IMR-90 (cell line): ENCODE data around the gene ABHD17B.

Experiments used
- BHLHE40 ChIP-seq: fragments of 150-350 bp; IDR thresholded peaks from 2 replicates; pipeline ENCODE4 v1.6.1; 2016; ENCODE audit warnings: mild to moderate bottlenecking, low read depth, low read length
- CEBPB ChIP-seq: IDR thresholded peaks from 2 replicates; pipeline ENCODE4 v1.6.1; 2012; ENCODE audit warnings: low read depth, low read length, improper control_type of control experiment
- CHD1 ChIP-seq: IDR thresholded peaks from 2 replicates; pipeline ENCODE4 v1.6.1; 2012; ENCODE audit warnings: low read depth, low read length, improper control_type of control experiment
- CTCF ChIP-seq: conservative IDR thresholded peaks from 2 replicates; pipeline ENCODE4 v1.5.1; 2012; ENCODE audit warnings: mild to moderate bottlenecking, low read depth, low read length, improper control_type of control experiment
- ELK1 ChIP-seq: fragments of 150-350 bp; IDR thresholded peaks from 2 replicates; pipeline ENCODE4 v1.6.1; 2016; ENCODE audit warnings: low read depth, mild to moderate bottlenecking, low read length, moderate library complexity, borderline replicate concordance
- MAFK ChIP-seq: IDR thresholded peaks from 2 replicates; pipeline ENCODE4 v1.6.1; 2012; ENCODE audit warnings: low read depth, low read length, improper control_type of control experiment
- MAZ ChIP-seq: IDR thresholded peaks from 2 replicates; pipeline ENCODE4 v1.6.1; 2012; ENCODE audit warnings: low read depth, mild to moderate bottlenecking, low read length, improper control_type of control experiment, moderate library complexity, borderline replicate concordance
- MXI1 ChIP-seq: IDR thresholded peaks from 2 replicates; pipeline ENCODE4 v1.6.1; 2012; ENCODE audit warnings: low read depth, mild to moderate bottlenecking, low read length, moderate library complexity, borderline replicate concordance
- POLR2A ChIP-seq: IDR thresholded peaks from 2 replicates; pipeline ENCODE4 v1.6.1; 2012; ENCODE audit warnings: mild to moderate bottlenecking, low read depth, low read length
- RAD21 ChIP-seq: IDR thresholded peaks from 2 replicates; pipeline ENCODE4 v1.6.1; 2012; ENCODE audit warnings: low read length, improper control_type of control experiment
- RCOR1 ChIP-seq: IDR thresholded peaks from 2 replicates; pipeline ENCODE4 v1.6.1; 2012; ENCODE audit warnings: mild to moderate bottlenecking, low read length, improper control_type of control experiment; ENCODE audit not compliant: insufficient replicate concordance
- SMC3 ChIP-seq: fragments of 150-350 bp; IDR thresholded peaks from 2 replicates; pipeline ENCODE4 v1.6.1; 2016; ENCODE audit warnings: low read depth, mild to moderate bottlenecking, antibody characterized with exemption, low read length, moderate library complexity

- TF ChIP-seq CTCF (no peak), MXI1 (no peak), RAD21 (no peak), POLR2A (no peak), ELK1 (no peak), BHLHE40 (no peak), CEBPB (no peak), RCOR1 (no peak), MAFK (no peak), CHD1 (no peak), MAZ (no peak), SMC3 (no peak)
These were observed 9.0 kb downstream of the ABHD17B start for GRCh38 chr9:71901695-71902597.
